ACHN (cell line): ENCODE data around the gene SERTM1.

ENCODE experiments used
- DNase-seq: peaks from one replicate; pipeline ENCODE4 v3.0.0-alpha.2; 2015
- in situ Hi-C: cut with HindIII; loops from 2 replicates; pipeline ENCODE4 v1.10.0; 2017; ENCODE audit warnings: low sequenced_read_pairs, low pct_ligation_motif_present, low pct_unique_long_range_greater_than_20kb

The SERTM1 gene

GRCh38 chr13:36673838-36674326 is at the start of gene SERTM1:
SERTM1 (plus strand) TSS chr13:36674020; CDS start chr13:36695079, 21,059 bp downstream.
- peak; percentile 23 for DNase-seq
- in situ Hi-C loops, result no loop called here

GRCh38 chr13:36628377-36629056 is 45.3 kb upstream of the SERTM1 start:
- in situ Hi-C loops, result no loop called here
- DNase-seq, result no peak

- in situ Hi-C loops, result no loop called here
- DNase-seq, result no peak
Observed at GRCh38 chr13:36629057-36629385, 44.8 kb upstream of the SERTM1 start.

- in situ Hi-C loops, result no loop called here
- DNase-seq, result no peak
Observed at GRCh38 chr13:36630181-36630803, 43.5 kb upstream of the SERTM1 start.

- no peak for DNase-seq
- in situ Hi-C loops, result no loop called here
Observed at GRCh38 chr13:36639610-36640009, 34.2 kb upstream of the SERTM1 start.

GRCh38 chr13:36650611-36651010 is 23.2 kb upstream of the SERTM1 start:
- in situ Hi-C loops, result no loop called here
- DNase-seq, result no peak

- in situ Hi-C loops, result no loop called here
- DNase-seq, result no peak
Observed at GRCh38 chr13:36665630-36666029, 8.2 kb upstream of the SERTM1 start.

- in situ Hi-C loops, result no loop called here
- DNase-seq, result no peak
Observed at GRCh38 chr13:36666477-36667229, 7.2 kb upstream of the SERTM1 start.

GRCh38 chr13:36668316-36668715 is 5.5 kb upstream of the SERTM1 start:
- in situ Hi-C loops, result no loop called here
- no peak for DNase-seq

- in situ Hi-C loops, result no loop called here
- no peak for DNase-seq
Observed at GRCh38 chr13:36673352-36673751, 468 bp upstream of the SERTM1 start.

GRCh38 chr13:36674337-36675212 is 755 bp downstream of the SERTM1 start:
- in situ Hi-C loops, result no loop called here
- no peak for DNase-seq

- in situ Hi-C loops, result no loop called here
Observed at GRCh38 chr13:36675213-36675536, 1.4 kb downstream of the SERTM1 start.

GRCh38 chr13:36680913-36681312 is 7.1 kb downstream of the SERTM1 start:
- in situ Hi-C loops, result no loop called here
- DNase-seq, result no peak

More at GRCh38 chr13:36675213-36675536, 1.4 kb downstream of the SERTM1 start:
- no peak for DNase-seq

- in situ Hi-C loops, result no loop called here
- no peak for DNase-seq
Observed at GRCh38 chr13:36681894-36682624, 8.2 kb downstream of the SERTM1 start.

- in situ Hi-C loops, result no loop called here
- DNase-seq, result no peak
Observed at GRCh38 chr13:36683701-36684100, 9.9 kb downstream of the SERTM1 start.

GRCh38 chr13:36685927-36686326 is 12.1 kb downstream of the SERTM1 start:
- no peak for DNase-seq
- in situ Hi-C loops, result no loop called here

GRCh38 chr13:36696410-36697010 is 22.7 kb downstream of the SERTM1 start:
- in situ Hi-C loops, result no loop called here
- DNase-seq, result no peak

GRCh38 chr13:36700170-36700569 is 26.4 kb downstream of the SERTM1 start:
- in situ Hi-C loops, result no loop called here
- no peak for DNase-seq
